Activated CD8-positive, alpha-beta memory T cell treated with anti-CD3 and anti-CD28 coated beads, Interleukin-2, amount 50 U/mL, for 48 hours (primary cell): ENCODE results near the gene SLC9A3.
"Not testable (repeated sequence)": the region's sequence is repeated elsewhere in the genome, so short reads cannot be mapped to it uniquely, and the experiment has no call there.

ENCODE experiments used
- DNase-seq: peaks from one replicate; pipeline ENCODE4 v3.0.0-alpha.2; 2020

SLC9A3 gene

DNA sequence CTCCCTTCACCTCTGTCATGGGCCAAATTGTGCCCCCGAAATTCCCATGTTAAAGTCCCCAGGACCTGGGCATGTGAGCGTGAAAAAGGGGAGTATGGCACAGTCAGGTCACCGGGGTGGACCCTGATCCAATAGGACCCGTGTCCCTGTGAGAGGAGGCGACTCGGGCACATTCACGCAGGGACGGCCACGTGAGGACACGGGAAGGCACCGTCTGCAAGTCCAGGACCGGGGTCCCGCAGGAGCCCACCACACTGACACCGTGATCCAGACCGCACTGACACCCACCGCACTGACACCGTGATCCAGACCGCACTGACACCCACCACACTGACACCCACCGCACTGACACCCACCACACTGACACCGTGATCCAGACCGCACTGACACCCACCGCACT, 37.7 kb downstream of the SLC9A3 start:
- not testable (repeated sequence) for DNase-seq

DNA sequence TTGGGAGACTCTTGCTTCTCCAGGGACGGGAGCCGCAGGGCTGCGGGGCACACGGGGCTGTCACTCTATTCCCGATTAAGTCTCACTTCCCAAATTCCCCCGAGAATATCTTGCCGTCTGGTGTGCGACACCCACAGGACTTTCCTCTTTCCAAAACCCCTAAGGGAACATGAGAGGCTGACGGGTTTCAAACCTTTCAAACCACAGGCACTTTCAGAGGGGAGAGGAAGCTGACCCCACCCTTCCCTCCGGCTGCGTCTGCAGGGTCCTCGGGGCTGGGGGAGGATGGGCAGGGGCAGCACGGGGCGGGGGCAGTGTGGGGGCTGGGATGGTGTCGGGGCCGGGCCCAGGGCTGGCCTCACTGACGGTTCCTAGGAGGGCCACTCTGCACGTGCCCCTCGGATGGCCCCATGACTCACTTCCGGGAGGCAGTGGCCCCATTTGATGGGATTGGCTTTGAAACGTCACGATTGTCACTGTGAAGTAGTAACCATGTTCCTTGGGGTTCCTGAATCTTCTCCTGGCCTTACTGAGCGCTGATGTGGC, 38.2 kb downstream of the SLC9A3 start:
- no peak for DNase-seq

DNA sequence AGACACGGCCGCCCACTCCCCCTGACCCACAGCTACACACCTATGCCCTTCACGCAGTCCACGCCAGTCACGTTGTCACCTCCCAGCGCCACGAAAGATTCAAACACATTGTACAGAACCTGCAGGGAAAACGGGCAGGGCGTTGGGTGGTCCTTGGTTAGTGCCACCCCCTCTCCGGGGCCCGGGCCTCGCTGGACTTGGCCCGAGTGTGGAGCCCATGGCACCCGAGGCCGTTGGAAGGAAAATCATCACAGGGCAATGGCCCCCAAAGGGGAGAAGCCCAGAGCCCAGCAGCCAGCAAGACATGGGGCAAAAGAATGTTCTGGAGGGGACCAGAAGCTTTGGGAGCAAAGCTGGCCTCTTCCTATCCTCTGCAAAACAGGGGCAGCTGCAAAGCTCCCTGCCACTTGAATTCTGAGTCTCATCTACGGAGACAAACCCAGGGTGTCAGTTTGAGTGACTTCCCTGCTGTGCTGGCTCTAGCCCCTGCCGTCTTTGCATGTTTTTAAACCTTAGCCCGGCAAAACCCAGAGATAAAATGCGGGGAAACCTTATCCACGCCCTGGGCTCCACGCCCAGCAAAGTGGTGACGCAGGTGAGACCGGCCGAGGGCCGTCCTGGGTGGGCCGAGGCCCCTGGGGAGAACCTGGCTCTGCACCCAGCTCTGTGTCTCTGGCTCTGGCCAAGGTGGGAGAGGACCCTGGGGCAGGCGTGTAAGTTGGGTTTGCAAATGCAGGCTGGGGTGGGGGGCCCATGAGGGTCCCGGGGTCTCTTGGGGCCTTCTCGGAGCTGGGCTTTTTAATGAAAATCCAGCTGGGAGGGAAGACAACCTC, 38.9 kb downstream of the SLC9A3 start:
- no peak for DNase-seq

DNA sequence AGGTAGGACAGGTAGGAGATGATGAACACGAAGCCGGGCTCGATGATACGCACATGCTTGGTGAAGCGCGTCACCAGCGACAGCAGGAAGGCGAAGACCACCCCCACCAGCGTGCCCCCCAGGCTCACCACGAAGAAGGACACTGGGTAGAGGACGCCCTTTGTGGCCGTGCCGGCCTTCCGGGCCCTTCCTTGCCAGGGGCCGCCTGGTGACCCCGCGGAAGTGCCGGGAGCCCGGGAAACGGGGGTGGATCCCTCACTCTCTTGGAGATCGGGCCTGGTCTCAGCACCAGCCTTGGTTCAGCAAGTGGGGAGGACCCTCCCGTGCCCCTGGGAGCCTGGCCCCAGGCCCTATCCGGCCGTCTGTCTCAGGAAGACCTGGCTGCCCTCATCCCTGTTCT, 39.7 kb downstream of the SLC9A3 start:
- no peak for DNase-seq

DNA sequence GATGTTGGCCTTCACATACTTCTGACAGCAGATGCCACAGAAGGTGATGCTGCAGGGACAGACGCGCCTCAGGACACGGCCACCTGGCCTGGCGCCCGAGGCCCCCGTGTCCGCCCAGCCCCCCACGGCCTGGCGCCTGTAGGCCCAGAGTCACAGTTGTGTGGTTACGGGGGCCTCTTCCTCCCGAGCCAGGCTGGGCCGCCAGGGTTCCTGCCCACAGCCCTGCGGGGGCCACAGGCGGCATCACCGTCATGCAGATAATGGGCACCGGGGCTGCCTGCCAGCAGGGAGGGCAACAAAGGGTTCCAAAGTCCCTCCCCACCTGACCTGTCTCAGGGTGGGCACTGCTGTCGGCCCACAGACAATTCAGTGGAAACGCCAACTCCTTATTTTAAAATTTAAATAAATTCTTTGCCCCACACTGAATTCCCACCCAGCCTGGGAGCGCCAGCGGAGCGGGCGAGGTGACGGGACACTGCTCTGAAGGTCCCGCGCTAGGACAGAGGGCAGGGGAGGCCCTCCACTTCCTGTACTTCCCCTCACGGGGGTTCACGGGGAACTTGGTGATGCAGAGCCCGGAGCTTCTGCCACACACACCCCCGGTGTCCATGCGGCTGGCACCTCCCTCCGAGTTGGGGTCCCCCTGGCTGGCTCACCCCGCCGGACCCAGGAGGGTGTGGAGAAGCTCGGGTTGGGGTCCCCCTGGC, 40.7 kb downstream of the SLC9A3 start:
- DNase-seq = no peak

DNA sequence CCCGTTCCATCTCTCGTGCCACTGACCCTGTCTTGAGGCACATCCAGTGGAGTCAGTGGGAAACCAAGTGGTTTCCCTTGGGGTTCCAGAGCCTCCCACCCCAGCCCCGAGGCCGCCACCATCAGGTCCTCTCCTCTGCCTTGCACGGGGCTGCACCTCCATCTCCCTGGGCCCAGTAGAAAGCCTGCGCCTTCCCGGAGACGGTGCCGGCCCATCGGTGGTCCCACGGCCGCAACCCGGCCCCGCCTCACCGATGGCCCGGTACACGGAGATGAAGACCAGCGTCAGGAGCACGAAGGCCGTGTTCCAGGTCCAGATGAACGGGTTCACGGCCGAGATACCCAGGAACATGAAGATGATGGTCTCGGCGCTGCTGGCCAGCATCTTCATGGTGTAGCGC, 41.2 kb downstream of the SLC9A3 start:
- no peak for DNase-seq

DNA sequence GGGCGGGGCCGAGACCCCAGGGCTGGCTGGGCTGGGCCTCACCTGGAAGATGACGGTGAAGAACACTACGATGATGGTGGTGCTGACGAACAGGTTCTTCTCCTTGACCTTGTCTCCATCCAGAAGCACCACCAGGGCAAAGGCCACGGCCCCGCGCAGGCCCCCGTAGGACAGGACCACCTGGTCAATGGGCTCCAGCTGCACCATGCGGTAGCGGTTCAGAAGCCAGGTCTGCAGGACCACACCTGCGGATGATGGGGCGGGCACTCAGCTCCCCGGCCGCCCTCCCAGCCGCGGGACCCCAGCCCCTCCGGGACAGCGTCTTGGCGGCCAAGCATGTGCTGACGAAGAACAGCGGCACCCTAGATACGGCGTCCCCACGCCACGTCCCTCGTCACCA, 41.7 kb downstream of the SLC9A3 start:
- no peak for DNase-seq

DNA sequence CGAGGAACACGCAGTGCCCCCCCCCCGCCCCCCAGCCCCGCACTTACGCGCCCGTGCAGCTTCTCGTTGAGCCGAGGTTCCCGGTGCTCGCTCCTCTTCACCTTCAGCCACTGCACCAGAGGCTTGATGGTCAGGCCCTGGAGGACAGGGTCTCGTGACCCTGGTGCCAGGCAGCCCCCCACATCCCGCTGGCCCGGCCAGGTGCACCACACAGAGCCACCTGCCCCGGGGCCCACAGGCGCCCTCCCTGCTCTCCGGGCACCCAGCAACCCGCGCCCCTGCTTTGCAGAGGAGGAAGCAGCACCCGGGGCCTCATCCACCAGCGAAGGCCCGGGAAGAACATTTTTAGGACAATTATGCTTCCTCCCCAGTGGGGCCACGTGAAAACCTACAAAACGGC, 42.2 kb downstream of the SLC9A3 start:
- DNase-seq = no peak

DNA sequence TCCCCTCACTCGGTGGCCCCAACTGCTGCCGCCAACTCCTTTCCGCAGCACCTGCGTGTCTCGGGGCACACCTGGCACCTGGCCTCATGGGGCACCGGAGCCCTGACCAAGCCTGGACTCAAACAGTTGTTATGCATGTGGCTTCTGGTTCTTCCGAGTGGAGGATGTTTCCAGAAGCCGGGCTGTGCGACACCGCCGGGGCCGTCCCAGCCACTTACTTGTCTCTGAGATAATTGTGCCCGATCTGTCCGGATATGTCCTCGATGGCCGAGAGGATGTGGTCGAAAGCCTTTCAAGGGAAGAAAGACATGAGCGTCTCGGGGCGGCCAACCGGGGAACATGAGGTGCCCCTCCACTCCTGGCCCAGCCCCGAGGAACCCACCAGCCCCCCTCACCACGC, 42.9 kb downstream of the SLC9A3 start:
- no peak for DNase-seq

DNA sequence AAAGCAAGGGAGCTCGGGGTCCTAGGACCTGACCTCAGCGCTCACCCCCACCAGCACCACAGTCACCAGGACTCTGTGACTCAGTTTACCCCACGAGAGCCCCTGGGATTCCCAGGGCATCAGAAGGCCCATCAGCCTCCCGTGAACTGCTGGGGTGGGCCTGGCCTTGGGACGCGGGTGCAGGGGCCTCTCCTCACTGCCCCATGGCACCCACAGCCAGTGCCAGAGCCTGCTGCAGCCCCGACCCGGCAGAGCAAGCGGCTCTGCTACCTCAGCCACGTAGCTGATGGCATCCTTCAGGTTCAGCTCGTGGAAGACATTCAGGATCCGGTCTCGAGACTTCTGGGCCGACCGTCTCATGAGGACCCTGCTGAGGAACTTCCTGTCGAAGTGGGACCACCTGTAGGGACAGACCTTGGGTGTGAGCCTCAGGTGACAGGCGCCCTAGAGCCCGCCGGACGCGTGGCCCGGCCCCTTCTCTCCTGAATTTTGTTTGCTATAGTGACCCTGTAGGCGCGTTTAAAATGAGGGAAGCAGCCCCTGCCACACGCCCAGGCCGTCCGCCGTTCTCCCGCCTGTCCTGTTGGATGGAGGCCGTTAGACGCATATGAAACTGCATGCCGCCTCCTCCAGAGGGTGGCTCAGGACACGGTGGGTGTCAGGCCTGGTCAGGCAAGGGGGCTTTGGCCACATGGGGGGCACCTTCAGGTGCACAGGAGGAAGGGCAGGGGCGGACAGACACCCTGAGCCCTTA, 44.5 kb downstream of the SLC9A3 start:
- no peak for DNase-seq

DNA sequence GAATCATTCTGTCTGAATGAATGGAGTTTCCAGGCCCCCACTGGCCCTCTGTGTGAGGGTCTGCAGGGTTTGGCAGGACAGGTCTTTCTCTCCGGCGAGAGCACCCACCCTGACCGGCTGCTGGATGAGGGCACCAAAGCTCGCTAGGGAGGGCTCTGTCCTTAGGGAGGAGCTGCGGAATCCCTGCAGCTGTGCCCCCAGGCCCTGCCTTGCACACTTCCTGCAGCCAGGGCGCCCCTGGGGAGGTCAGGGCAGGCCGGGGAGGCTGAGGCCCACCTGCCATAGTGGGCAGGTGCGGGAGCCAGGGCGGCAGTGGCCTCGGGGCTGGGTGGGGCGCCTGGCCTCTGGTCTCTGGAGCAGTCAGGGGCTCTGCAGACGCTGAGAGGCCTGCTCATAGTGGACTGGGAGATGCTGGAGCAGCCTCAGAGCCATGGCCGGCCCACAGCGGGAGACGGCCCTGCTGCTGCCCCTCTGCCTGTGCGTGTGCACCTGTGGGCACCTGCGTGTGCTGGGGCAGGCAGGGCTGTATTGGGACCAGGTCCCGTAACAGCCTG, 45.2 kb downstream of the SLC9A3 start:
- no peak for DNase-seq

DNA sequence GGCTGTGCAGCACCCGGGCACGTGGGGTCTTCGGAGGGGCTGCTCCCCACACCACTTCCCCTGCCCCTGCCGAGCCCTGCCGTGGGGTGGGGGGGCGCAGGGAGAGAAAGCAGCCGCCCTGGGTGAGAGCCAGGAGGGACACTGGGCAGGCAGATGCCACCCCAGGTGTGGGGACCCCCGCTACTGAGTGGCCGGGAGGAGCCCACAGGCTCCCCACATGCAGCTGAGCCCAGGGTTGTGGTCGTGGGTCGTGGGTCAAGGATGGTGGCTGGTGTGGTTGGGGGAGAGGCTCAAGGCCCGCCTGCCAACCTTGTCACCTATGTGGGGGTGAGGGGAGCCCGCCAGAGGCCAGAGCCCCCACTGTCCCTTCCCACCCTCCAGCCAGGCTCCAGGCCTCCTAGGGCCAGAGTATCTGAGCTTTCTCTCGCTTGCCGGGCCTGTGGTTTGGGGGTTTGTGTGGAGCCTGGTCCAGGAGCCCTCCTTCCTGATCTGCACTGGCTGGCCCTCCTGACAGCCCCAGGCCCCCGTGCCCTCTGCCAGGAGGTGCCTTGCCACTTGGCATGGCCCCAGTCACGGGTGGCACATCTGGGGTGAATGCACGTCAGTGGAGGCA, 45.8 kb downstream of the SLC9A3 start:
- DNase-seq = no peak

DNA sequence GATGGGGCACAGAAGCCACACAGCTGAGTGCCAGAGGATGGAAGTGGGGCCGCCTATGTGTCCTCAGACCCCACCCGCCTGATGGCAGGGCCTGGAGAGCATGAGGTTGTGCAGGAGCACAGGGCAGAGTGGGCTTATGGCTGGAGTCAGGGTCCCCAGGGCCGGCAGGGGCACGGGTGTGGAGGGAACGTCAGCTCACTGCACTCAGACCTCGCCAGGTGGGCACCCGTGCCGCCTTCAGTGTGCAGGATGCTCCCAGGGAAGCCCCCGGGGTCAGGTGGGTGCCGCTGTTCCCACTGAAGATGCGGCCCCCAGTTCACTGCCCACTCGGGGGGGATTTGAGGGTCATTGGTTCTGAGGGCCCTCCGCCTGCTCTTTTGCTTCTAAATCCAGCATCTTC, 46.4 kb downstream of the SLC9A3 start:
- no peak for DNase-seq

DNA sequence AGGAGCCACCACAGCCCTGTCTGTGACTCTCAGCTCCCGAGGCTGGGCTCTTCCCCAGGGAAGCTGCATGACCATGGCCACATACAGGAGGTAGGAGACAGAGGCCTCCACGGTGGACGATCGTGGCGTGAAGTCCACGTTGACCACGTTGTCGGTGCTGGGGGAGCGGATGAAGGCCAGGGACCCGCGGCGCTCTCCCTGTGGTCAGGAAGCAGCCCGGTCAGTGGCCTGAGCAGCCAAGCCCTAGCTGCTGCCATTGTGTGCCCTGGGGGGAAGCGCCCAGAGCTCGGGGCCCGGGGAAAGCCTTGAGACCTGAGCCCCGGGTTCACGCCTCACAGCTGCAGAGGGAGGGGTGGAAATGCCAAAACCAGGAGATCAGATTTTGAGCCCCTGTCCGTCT, 47.0 kb downstream of the SLC9A3 start:
- DNase-seq = no peak

DNA sequence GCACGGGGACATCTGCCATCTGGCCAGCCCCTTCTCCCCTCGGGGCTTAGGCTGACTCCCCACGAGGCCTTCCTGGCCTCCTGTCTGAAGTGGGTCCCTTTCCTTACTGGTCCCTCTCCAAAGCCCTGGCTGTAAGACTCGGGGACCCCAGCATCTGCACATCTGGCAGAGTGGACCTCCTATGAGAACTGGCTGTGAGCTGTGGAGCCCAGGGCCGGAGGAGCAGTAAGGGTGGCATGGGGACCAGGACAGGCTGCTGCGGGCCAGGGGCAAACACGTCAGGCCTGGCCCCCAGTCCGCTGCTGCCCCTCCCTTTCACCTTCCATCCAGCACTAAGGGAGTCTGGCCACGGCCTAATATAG, 47.5 kb downstream of the SLC9A3 start:
- no peak for DNase-seq

DNA sequence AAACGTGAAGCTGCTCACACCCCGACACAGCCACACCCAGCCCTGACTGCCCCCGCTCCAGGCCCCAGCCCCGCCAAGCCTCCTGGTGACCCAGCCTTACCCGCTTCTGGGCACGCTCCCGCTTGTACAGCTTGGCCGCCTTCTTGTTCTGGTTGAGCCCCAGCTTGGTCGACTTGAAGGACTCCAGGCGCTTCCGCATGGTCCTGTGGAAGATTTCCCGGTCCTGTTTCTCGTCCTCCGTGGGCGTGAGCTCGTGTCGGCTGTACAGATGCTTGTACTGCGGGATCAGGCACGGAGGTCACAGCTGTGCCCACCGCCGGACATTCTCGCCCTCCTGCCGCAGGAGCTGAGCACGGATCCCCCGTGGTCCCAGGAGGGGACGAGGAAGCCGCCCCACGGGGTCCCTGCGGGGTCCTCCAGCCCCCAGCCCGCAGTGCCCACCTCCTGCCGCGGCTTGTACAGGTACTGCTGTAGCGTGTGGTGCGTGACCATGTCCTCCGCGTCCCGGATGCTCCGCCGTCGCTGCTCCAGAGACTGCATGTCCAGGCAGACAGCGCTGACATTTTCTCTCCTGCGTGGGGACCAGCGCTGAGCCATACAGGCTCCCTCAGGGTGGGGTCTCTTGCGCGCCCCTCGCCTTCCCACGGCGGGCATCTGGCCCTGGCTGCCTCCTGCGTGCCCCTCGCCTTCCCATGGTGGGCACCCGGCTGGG, 48.0 kb downstream of the SLC9A3 start:
- no peak for DNase-seq

DNA sequence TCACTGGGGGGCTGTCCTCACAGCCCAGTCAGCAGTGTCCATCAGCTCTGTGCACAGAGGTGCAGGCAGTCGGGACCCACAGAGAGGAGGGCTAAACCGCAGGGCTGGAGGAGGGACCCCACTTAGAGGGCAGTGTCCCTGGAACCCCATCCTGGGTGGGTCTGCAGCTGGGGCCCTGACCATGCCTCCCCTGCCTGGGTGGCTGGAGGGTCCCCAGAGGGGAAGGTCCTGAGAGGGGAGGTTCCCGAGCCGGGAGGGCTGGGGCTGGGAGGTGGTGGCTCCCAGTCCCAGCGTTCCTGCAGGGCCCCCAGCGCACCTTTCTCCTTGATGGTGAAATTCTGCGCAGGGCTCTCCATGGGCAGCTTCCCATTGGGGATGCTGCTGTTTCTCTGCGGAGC, 48.5 kb downstream of the SLC9A3 start:
- DNase-seq = no peak

DNA sequence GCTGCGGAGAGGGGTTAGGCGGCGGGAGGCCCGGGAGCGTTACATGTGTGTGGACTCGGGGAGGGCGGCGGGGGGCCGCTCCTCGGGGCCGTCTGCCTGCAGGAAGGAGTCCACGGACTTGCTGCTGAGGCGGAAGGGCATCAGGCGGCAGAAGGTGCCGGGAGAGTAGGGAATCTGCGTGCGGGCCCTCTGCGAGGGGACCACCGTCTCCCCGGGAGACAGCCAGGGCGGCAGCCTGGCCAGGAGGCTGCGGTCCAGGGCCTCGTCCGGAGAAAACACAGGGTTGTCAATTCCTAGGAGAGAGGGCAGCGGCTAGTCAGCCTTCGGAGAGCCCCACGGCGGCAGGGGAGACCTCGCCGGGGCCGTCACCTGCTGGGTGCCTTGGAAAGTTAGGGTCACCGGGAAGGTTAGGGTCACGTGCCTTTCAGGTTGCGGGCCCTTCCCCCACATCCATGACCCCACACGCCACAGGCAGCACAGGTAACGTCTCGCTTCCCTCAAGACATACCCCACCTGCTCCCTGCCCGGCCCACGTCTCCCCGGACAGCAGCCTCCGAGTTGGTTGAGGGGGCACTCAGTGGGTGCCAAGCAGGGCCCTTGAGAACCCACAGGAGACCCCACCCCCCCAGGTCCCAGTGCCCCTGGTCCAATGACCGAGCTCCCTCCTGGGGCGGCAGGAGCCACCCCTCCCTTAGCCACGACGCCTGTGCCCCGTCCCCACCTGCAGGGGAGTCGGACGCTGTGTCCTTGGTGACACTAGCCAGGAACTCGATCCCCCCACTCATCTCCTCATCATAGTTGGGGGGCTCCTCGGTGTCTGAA, 49.2 kb downstream of the SLC9A3 start:
- no peak for DNase-seq

DNA sequence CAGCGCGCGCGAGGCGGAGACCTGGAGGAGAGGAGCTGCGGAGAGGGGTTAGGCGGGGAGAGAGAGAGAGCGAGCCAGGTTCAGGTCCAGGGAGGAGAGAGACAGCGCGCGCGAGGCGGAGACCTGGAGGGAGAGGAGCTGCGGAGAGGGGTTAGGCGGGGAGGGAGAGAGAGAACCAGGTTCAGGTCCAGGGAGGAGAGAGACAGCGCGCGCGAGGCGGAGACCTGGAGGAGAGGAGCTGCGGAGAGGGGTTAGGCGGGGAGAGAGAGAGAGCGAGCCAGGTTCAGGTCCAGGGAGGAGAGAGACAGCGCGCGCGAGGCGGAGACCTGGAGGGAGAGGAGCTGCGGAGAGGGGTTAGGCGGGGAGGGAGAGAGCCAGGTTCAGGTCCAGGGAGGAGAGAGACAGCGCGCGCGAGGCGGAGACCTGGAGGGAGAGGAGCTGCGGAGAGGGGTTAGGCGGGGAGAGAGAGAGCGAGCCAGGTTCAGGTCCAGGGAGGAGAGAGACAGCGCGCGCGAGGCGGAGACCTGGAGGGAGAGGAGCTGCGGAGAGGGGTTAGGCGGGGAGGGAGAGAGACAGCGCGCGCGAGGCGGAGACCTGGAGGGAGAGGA, 49.9 kb downstream of the SLC9A3 start:
- DNase-seq = not testable (repeated sequence)

DNA sequence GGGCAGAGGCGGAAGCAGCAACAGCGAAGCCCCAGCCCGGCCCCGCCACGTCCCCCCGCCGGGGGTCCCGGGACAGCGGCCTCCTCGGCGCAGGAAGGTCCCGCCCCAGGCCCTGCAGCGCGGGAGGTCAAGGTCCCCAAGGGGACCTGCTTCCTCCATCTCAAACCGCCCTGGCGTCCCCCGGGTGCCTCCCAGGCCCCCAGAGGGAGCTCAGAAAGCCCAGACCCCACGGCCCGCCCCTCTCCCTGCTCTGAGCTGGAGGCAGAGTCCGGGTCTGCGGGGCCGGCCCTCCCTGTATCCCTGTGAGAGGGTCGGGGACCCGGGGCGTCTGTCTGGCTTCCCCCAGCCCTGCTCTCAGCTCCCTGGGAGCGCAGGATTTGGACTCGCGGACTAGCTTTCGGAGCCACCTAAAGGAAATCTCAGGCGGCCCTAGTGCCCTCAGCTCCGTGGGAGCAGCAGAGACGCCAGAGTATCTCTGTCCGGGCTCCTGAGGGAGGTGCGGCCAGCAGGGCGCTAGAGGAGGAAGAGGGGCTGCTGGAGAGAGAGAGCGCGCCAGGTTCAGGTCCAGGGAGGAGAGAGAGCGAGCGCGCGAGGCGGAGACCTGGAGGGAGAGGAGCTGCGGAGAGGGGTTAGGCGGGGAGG, 50.6 kb downstream of the SLC9A3 start:
- DNase-seq = peak; percentile 73
